SK-N-SH treated with all-trans-retinoic acid at 6 μM for 48 hours (cell line): ENCODE measurements around the gene DEAF1.

Experiments used
- ATAC-seq: fragments of 200-7000 bp; cut with Tn5 transposase; 3 replicates; pipeline ENCODE4 v1.9.1; 2020; ENCODE audit warnings: mild to moderate bottlenecking, moderate library complexity
- BACH2 ChIP-seq: fragments of 250-450 bp; sonication (Bioruptor Pico); IDR thresholded peaks from 2 replicates; pipeline ENCODE4 v1.9.0; 2021; ENCODE audit warnings: mild to moderate bottlenecking, borderline replicate concordance
- CSDC2 ChIP-seq: fragments of 250-450 bp; sonication (Bioruptor Pico); IDR thresholded peaks from 2 replicates; pipeline ENCODE4 v1.5.0; 2020; ENCODE audit warnings: mild to moderate bottlenecking, moderate library complexity
- ESRRG ChIP-seq: fragments of 250-450 bp; sonication (Bioruptor Pico); IDR thresholded peaks from 2 replicates; pipeline ENCODE4 v1.6.1; 2021; ENCODE audit warnings: mild to moderate bottlenecking
- GLIS3 ChIP-seq: fragments of 250-450 bp; sonication (Bioruptor Pico); IDR thresholded peaks from 2 replicates; pipeline ENCODE4 v1.5.0; 2020; ENCODE audit warnings: mild to moderate bottlenecking, moderate library complexity
- ISL1 ChIP-seq: fragments of 250-450 bp; sonication (Bioruptor Pico); IDR thresholded peaks from 2 replicates; pipeline ENCODE4 v2.1.2; 2022; ENCODE audit warnings: mild to moderate bottlenecking, moderate library complexity
- OSR1 ChIP-seq: fragments of 250-450 bp; sonication (Bioruptor Pico); IDR thresholded peaks from 2 replicates; pipeline ENCODE4 v1.8.0; 2022; ENCODE audit warnings: moderate library complexity, mild to moderate bottlenecking, inconsistent platforms
- PPARA ChIP-seq: fragments of 250-450 bp; sonication (Bioruptor Pico); IDR thresholded peaks from 2 replicates; pipeline ENCODE4 v1.5.0; 2020; ENCODE audit warnings: mild to moderate bottlenecking, borderline replicate concordance
- SNAI2 ChIP-seq: fragments of 250-450 bp; sonication (Bioruptor Pico); IDR thresholded peaks from 2 replicates; pipeline ENCODE4 v1.5.0; 2020; ENCODE audit warnings: mild to moderate bottlenecking, moderate library complexity
- TOX ChIP-seq: fragments of 250-450 bp; sonication (Bioruptor Pico); IDR thresholded peaks from 2 replicates; pipeline ENCODE4 v1.8.0; 2021; ENCODE audit warnings: mild to moderate bottlenecking, moderate library complexity, borderline replicate concordance
- ZC3H10 ChIP-seq: fragments of 250-450 bp; sonication (Bioruptor Pico); IDR thresholded peaks from 2 replicates; pipeline ENCODE4 v1.5.1; 2021; ENCODE audit warnings: mild to moderate bottlenecking, moderate library complexity
- ZFP3 ChIP-seq: fragments of 250-450 bp; sonication (Bioruptor Pico); IDR thresholded peaks from 2 replicates; pipeline ENCODE4 v1.5.0; 2020; ENCODE audit warnings: mild to moderate bottlenecking, moderate library complexity
- ZFP30 ChIP-seq: fragments of 450-650 bp; formaldehyde crosslinking; IDR thresholded peaks from 2 replicates; pipeline ENCODE4 v1.5.0; 2022; ENCODE audit warnings: mild to moderate bottlenecking, moderate library complexity
- ZNF565 ChIP-seq: fragments of 450-650 bp; formaldehyde crosslinking; conservative IDR thresholded peaks from 2 replicates; pipeline ENCODE4 v1.5.0; 2020; ENCODE audit warnings: low read depth, mild to moderate bottlenecking, moderate library complexity
- ZNF70 ChIP-seq: fragments of 450-650 bp; formaldehyde crosslinking; IDR thresholded peaks from 2 replicates; pipeline ENCODE4 v1.5.0; 2020; ENCODE audit warnings: mild to moderate bottlenecking, moderate library complexity
- TF ChIP-seq, protein P1 (sequence below): fragments of 250-450 bp; sonication (Bioruptor Pico); IDR thresholded peaks from 2 replicates; pipeline ENCODE4 v1.5.0; 2020; ENCODE audit warnings: mild to moderate bottlenecking, moderate library complexity
- TF ChIP-seq, protein P2 (sequence below): fragments of 250-450 bp; sonication (Bioruptor Pico); IDR thresholded peaks from 2 replicates; pipeline ENCODE4 v1.5.1; 2020; ENCODE audit warnings: low read depth, mild to moderate bottlenecking, moderate library complexity
- TF ChIP-seq, protein P3 (sequence below): fragments of 250-450 bp; sonication (Bioruptor Pico); IDR thresholded peaks from 2 replicates; pipeline ENCODE4 v1.8.0; 2021; ENCODE audit warnings: low read depth, mild to moderate bottlenecking, moderate library complexity, borderline replicate concordance
- TF ChIP-seq, protein P4 (sequence below): fragments of 250-450 bp; sonication (Bioruptor Pico); IDR thresholded peaks from 2 replicates; pipeline ENCODE4 v1.5.1; 2021; ENCODE audit warnings: mild to moderate bottlenecking, moderate library complexity

DEAF1 gene

DNA sequence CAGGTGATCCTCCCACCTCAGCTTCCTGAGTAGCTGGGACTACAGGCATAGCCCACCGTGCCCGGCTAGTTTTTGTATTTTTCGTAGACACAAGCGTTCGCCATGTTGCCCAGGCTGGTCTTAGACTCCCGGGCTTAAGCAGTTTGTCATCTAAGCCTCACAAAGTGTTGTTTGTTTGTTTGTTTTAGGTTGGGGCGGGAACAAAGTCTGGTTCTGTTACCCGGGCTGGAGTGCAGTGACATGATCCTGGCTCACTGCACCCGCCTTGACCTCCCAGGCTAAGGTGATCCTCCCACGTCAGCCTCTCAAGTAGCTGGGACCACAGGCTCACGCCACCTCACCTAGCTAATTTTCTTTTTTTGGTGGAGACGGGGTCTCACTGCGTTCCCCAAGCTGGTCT, 91.9 kb downstream of the DEAF1 start (continued):
- TF ChIP-seq CSDC2 (CRISPR knock-in tag) (no peak), TOX (CRISPR knock-in tag) (no peak), ESRRG (CRISPR knock-in tag) (no peak), ZFP3 (CRISPR knock-in tag) (no peak), ZFP30 (CRISPR knock-in tag) (no peak), OSR1 (CRISPR knock-in tag) (no peak)
- TF ChIP-seq, all 23 proteins: peak for 0

DNA sequence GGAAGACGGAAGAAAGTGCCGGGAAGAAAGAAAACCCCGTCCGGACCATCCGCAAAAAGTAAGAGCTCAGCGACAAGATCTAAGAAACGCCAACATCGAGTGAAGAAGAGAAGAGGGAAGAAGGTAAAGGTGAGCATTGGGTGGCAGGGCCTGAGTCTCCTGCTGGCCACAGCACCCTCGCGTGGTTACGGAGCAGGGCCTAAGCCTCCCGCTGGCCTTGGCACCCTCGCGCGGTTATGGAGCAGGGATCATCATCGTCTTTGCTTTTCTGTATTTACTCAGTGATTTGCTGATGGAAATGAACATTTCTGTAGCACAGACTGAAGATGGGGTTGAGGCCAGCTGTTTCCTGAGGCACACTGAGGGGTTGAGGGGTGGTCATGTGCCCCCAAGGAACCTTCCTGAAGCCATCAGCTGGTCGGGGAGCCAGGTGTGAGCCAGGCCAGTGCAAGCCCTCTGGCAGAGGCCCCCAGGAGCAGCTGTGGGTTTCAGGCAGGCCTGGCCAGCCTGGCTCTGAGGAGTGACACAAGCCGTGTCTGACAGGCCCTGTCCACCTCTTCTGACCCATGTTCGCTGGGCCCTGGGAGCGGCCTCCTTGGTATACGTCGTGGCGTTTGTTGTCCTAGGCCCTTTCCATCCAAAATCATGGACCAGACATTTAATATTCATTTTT, 93.3 kb downstream of the DEAF1 start:
- ATAC-seq: no peak
- TF ChIP-seq ESRRG (CRISPR knock-in tag) (no peak), ZNF565 (CRISPR knock-in tag) (no peak), ZC3H10 (no peak), ZFP30 (CRISPR knock-in tag) (no peak), OSR1 (CRISPR knock-in tag) (no peak), PPARA (CRISPR knock-in tag) (no peak), GLIS3 (CRISPR knock-in tag) (no peak)
- TF ChIP-seq, protein P1, sequence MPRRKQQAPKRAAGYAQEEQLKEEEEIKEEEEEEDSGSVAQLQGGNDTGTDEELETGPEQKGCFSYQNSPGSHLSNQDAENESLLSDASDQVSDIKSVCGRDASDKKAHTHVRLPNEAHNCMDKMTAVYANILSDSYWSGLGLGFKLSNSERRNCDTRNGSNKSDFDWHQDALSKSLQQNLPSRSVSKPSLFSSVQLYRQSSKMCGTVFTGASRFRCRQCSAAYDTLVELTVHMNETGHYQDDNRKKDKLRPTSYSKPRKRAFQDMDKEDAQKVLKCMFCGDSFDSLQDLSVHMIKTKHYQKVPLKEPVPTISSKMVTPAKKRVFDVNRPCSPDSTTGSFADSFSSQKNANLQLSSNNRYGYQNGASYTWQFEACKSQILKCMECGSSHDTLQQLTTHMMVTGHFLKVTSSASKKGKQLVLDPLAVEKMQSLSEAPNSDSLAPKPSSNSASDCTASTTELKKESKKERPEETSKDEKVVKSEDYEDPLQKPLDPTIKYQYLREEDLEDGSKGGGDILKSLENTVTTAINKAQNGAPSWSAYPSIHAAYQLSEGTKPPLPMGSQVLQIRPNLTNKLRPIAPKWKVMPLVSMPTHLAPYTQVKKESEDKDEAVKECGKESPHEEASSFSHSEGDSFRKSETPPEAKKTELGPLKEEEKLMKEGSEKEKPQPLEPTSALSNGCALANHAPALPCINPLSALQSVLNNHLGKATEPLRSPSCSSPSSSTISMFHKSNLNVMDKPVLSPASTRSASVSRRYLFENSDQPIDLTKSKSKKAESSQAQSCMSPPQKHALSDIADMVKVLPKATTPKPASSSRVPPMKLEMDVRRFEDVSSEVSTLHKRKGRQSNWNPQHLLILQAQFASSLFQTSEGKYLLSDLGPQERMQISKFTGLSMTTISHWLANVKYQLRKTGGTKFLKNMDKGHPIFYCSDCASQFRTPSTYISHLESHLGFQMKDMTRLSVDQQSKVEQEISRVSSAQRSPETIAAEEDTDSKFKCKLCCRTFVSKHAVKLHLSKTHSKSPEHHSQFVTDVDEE (CRISPR knock-in tag): no peak

DNA sequence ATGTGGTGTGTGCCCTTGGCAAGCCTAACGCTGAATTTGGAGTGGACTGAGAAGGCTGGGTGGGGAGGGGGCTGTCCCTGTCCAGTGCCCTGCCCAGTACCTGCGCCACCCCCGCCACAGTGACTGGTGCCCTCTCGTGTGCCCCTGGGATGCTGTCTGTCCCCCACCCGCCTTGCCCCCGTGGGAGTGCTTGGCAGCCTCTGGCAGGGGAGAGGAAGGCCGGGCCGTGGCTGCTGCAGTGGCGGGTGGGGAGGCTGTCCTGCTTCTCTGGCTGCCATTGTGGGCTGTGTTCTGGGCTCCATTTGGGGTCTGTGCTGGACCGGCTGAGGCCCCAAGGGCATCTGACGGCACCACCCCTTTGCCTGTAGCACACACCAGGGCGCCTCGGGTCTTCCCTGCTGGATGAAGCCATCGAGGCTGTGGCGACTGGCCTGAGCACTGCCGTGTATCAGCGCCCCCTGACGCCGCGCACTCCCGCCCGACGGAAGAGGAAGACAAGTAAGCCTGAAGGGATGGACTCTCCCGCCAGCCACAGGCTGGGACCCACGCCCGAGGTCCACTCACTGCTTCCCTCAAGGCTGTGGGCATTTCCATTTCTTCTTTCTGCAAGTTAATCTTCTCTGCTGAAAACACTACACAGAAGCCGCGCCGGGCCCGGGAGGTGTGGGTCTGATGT, 96.9 kb downstream of the DEAF1 start:
- no peak; the same call in 2 of the 3 replicates for ATAC-seq
- no peak for TF ChIP-seq PPARA (CRISPR knock-in tag)
- no peak for TF ChIP-seq BACH2 (CRISPR knock-in tag)
- TF ChIP-seq ZFP3 (CRISPR knock-in tag): no peak
- no peak for TF ChIP-seq ZFP30 (CRISPR knock-in tag)
- TF ChIP-seq SNAI2 (CRISPR knock-in tag): no peak
- TF ChIP-seq, protein P1 (CRISPR knock-in tag): no peak

DNA sequence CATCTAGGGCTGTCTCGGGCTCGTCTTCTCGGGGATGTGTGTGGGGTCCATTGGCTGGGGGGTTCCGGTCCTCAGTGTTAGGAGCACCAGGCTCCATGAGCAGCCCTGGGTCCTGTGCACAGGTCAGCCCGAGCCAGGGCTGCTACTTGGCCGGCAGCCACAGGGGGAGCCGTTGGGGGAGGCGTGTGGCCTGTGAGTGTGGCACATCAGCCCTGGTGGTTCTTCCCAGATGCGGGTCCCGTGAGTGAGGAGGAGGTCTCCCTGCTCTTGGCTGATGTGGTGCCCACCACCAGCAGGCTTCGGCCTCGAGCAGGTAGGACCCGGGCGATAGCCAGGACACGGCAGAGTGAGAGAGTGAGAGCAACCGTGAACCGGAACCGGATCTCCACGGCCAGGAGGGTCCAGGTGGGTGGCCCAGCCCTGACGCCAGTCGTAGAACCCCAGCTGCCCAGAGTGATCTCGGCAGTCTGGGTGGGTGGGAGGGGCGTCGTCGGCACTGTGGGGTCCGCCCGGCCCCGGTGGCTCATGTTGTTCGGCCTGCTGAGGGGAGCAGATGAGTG, 97.8 kb downstream of the DEAF1 start:
- ATAC-seq: peak; percentile 41; the same call in 2 of the 3 replicates
- TF ChIP-seq OSR1 (CRISPR knock-in tag) (no peak), ZFP30 (CRISPR knock-in tag) (no peak), CSDC2 (CRISPR knock-in tag) (no peak), TOX (CRISPR knock-in tag) (no peak), ESRRG (CRISPR knock-in tag) (no peak), ISL1 (no peak)
- TF ChIP-seq, all 23 proteins: peak for 0

DNA sequence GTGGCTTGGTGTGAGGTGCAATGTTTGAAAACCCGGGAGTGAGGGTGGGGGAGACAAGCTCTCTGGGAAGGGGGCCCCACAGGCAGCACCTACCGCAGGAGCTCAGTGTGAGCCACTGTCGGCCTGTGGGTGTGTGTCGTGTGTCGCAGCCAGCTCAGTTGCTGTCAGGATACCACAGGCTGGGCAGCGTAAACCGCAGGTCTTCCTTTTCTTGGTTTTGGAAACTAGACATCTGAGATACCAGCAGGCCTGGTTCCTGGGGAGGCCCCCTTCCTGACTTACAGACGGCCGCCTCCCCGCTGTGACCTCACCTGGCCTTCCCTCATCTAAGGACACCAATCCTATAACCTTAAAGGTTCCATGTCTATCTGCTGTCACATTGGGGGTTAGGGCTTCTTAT, 98.6 kb downstream of the DEAF1 start:
- ATAC-seq: no peak
- TF ChIP-seq, protein P2, sequence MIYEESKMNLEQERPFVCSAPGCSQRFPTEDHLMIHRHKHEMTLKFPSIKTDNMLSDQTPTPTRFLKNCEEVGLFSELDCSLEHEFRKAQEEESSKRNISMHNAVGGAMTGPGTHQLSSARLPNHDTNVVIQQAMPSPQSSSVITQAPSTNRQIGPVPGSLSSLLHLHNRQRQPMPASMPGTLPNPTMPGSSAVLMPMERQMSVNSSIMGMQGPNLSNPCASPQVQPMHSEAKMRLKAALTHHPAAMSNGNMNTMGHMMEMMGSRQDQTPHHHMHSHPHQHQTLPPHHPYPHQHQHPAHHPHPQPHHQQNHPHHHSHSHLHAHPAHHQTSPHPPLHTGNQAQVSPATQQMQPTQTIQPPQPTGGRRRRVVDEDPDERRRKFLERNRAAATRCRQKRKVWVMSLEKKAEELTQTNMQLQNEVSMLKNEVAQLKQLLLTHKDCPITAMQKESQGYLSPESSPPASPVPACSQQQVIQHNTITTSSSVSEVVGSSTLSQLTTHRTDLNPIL (CRISPR knock-in tag): no peak
- TF ChIP-seq, protein P3, sequence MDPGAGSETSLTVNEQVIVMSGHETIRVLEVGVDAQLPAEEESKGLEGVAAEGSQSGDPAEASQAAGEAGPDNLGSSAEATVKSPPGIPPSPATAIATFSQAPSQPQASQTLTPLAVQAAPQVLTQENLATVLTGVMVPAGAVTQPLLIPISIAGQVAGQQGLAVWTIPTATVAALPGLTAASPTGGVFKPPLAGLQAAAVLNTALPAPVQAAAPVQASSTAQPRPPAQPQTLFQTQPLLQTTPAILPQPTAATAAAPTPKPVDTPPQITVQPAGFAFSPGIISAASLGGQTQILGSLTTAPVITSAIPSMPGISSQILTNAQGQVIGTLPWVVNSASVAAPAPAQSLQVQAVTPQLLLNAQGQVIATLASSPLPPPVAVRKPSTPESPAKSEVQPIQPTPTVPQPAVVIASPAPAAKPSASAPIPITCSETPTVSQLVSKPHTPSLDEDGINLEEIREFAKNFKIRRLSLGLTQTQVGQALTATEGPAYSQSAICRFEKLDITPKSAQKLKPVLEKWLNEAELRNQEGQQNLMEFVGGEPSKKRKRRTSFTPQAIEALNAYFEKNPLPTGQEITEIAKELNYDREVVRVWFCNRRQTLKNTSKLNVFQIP (CRISPR knock-in tag): no peak
- no peak for TF ChIP-seq ZFP30 (CRISPR knock-in tag)
- no peak for TF ChIP-seq ZC3H10
- TF ChIP-seq OSR1 (CRISPR knock-in tag): no peak
- no peak for TF ChIP-seq ESRRG (CRISPR knock-in tag)
- TF ChIP-seq, protein P4, sequence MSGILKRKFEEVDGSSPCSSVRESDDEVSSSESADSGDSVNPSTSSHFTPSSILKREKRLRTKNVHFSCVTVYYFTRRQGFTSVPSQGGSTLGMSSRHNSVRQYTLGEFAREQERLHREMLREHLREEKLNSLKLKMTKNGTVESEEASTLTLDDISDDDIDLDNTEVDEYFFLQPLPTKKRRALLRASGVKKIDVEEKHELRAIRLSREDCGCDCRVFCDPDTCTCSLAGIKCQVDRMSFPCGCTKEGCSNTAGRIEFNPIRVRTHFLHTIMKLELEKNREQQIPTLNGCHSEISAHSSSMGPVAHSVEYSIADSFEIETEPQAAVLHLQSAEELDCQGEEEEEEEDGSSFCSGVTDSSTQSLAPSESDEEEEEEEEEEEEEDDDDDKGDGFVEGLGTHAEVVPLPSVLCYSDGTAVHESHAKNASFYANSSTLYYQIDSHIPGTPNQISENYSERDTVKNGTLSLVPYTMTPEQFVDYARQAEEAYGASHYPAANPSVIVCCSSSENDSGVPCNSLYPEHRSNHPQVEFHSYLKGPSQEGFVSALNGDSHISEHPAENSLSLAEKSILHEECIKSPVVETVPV (CRISPR knock-in tag): no peak
- TF ChIP-seq, protein P1 (CRISPR knock-in tag): no peak
- no peak for TF ChIP-seq ZNF70 (CRISPR knock-in tag)
- no peak for TF ChIP-seq ISL1
